ENCODE measurements around the gene ACE. TPM values are rescaled to one million over a fixed set of nuclear protein-coding genes. Genes with fewer than 3 reads are reported as not detected.

The ACE gene
- polyA plus RNA-seq, 3 donors, result 12.2 to 20.3 (median 14.7) TPM

DNA sequence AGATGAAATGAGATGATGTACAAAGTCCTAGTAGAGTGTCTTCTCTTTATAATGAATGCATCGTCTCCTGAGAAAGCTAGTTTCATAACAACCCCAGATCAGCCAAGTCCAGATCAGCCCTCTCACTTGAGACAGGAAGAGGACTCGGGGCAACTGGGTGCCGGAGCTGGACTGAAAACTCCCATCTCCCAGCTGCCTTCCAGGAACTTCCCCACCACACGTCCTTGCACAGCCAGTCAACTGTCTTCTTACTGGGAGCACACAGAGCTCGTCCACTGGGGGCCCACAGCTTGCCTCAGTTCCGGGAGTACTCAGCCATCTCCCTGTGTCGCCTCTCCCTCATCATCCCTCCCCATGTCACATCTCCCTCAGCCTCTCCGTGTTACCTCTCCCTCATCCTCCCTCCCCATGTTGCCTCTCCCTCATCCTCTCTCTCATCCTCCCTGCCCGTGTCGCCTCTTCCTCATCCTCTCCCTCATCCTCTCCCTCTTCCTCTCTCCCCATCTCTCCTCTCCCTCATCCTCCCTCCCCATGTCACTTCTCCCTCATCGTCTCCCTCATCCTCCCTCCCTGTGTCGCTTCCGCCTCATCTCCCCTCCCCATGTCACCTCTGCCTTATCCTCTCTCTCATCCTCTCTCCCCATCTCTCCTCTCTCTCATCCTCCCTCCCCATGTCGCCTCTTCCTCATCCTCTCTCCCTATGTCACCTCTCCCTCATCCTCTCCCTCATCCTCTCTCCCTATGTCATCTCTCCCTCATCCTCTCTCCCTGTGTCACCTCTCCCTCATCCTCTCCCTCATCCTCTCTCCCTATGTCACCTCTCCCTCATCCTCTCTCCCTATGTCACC, 23.9 kb downstream of the ACE start:
- no peak for DNase-seq (ENCODE audit: extremely low read depth in 1 of 11, low read depth in 9 of 11, low spot score in 4 of 11)

DNA sequence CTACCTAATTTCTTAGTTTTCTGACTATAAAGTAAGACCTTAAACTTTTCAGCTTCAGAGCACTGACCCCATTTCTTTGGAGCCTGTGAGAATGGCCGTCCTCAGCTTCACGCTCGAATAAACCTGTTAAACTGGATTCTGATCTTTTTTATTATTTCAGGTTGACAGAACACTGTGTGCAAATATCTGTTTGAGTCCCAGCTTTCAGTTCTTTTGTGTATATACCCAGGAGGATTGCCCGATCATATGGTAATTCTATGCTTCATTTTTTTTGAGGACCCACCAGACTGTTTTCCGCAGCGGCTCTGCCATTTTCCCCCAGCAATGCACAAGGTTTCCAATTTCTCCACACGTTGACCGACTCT, 26.5 kb downstream of the ACE start:
- no peak for DNase-seq (ENCODE audit: extremely low read depth in 1 of 11, low read depth in 9 of 11, low spot score in 4 of 11)

DNA sequence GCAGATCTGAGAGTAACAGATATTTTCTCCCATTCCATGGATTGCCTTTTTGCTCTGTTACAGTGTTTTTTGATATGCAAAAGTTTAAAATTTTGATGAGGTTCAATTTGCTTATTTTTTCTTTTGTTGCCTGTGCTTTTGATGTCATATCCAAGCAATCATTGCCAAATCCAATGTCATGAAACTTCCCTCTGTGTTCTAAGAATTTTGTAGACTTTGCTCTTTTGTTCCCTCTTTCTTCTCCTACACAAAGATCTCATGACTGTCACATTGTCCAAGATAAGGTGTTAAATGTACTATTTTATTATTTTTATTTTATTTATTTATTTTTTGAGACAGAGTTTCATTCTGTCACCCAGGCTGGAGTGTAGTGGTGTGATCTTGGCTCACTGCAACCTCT, 27.4 kb downstream of the ACE start:
- DNase-seq (ENCODE audit: extremely low read depth in 1 of 11, low read depth in 9 of 11, low spot score in 4 of 11), result no peak

DNA sequence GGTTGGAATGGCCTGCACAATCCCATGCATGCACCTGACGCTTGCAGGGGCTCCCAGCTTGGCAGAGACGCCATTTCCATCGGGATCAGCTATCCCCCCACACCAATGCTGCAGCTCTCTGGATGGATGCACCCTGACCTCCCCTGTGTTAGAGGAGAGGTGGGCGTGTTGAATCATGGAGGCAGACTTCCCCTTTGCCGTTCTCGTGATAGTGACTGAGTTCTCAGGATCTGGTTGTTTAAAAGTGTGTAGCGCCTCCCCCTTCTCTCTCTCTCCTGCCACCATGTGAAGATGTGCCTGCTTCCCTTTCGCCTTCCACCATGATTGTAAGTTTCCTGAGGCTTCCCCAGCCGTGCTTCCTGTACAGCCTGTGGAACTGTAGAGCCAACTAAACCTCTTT, 28.5 kb downstream of the ACE start:
- no peak for DNase-seq (ENCODE audit: extremely low read depth in 1 of 11, low read depth in 9 of 11, low spot score in 4 of 11)

DNA sequence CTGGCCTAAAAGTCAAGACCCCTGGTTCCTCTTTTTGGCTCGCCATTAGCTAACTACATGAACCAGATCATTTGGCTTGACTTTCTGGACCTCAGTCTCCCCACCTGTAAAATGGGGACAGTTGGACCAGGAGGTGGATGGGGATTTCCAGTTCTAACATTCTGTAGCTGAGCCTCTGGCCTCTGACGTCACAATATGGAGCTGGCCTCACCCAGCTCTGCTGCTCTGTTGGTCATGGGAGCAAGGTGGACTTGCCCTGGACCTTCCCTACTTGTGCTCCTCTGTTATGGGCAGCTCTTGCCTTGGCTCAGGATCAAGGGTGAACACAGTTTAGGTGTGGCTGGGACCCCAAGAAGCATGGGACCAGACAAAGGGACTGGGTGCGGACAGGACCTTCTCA, 29.8 kb downstream of the ACE start:
- no peak for DNase-seq (ENCODE audit: extremely low read depth in 1 of 11, low read depth in 9 of 11, low spot score in 4 of 11)

DNA sequence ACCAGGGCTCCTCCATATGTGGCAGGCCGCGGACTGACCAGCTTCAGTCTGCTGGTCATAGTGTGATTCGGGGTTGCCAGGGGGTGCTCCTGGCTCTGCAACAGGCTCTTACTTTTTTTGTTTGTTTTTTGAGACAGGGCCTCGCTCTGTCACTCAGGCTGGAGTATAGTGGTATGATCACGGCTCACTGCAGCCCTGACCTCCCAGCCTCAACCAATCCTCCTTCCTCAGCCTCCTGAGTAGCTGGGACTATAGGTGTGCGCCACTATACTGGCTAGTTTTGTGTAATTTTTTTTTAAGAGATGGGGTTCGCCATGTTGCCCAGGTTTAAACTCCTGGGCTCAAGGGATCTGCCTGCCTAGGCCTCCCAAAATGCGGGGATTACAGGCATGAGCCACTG, 34.5 kb downstream of the ACE start:
- DNase-seq (ENCODE audit: extremely low read depth in 1 of 11, low read depth in 9 of 11, low spot score in 4 of 11), result no peak

DNA sequence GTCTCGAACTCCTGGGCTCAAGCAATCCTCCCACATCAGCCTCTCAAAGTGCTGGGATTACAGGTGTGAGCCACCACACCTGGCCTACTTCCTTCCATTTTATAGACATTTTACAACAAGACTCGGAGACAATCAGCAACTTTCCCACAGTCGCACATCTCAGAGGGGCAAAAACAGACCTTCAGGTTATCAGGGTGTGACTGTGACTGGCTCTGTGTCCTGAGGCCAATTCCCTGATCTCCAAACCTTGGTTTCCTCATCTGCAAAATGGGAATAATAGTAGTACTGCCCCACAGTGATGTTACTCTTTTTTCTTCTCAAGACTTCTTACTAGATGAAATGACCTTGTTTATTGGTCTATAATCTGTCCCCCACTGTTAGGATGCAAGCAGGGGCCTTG, 35.5 kb downstream of the ACE start:
- DNase-seq (ENCODE audit: extremely low read depth in 1 of 11, low read depth in 9 of 11, low spot score in 4 of 11), result no peak

DNA sequence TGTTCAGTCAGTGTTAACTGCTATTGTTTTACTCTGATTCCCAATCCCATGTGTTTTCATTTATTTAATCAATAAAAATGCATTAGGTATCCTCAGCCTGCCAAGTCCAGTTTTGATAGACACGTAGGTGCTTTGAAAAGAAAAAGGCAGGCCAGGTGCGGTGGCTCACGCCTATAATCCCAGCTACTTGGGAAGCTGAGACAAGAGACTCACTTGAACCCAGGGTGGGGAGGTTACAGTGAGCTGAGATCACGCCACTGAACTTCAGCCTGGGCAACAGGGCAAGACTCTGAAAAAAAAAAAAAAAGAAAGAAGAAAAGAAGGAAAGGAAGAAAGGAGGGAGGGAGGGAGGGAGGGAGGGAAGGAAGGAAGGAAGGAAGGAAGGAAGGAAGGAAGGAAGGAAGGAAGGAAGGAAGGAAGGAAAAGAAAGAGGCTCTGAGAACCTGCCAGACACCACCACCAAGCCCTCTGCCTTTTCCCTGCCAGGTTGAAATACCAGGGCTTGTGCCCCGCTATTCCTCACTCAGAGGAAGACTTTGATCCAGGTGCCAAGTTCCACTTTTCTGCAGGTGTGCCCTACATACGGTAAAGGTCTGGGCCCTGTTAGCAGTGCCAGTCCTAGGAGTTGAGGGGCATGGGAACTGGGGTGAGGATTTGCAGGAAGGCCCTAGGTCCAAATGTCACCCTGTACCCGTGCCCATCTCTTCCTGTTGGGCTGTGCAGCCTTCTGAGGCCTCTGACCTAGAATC, 36.2 kb downstream of the ACE start:
- DNase-seq (ENCODE audit: extremely low read depth in 1 of 11, low read depth in 9 of 11, low spot score in 4 of 11), result no peak

DNA sequence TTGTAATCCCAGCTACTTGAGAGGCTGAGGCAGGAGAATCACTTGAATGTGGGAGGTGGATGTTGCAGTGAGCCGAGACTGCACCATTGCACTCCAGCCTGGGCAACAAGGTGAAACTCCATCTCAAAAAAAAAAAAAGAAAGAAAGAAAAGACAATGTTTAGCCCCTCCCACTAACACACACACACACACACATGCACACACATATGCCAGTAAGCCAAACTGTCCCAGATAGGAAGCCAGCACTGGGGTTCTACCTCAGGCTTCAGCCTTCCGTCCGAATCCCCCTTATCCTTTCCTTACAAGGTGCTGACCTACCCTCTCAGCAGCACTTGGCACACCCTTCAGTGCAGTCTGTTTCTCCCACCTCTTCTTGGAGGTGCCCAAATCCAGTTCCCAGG, 37.6 kb downstream of the ACE start:
- no peak for DNase-seq (ENCODE audit: extremely low read depth in 1 of 11, low read depth in 9 of 11, low spot score in 4 of 11)

DNA sequence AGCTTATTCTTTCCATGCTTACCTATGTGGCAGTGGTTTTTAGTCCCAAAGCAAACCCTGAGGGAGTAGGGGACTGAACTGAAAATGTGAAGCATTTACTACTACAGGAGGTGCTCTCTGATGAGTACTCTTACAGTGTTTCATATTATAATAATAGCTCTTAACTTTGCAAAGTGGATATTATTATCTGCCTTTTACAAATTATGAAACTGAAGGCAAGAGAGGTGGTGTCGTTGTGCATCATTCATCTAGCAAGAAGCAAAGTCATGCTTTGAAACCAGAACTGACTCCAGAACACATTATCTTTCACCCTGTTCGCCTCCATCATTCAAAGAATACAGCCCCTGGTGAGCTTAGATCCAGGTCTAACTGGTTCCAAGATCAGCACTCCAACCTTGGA, 38.1 kb downstream of the ACE start:
- no peak for DNase-seq (ENCODE audit: extremely low read depth in 1 of 11, low read depth in 9 of 11, low spot score in 4 of 11)

DNA sequence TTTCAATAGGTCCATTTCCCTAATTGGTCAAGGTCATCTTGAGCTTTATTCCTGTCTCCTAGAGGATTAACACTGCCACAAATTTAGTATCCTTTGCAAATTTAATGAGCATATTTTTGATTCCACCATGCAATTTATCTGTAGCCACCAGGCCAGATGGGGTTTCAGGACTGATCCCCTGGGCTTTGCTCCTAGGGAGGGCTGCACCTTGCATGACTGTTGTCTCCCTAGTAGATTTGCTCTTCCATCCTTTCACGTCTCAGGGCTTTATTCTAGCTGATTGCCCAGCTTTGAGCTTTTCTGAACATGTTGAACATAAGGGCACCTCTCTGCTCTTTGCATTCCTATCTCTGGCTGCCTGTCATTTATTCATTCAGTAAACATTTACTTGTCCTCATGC, 38.6 kb downstream of the ACE start:
- no peak for DNase-seq (ENCODE audit: extremely low read depth in 1 of 11, low read depth in 9 of 11, low spot score in 4 of 11)

DNA sequence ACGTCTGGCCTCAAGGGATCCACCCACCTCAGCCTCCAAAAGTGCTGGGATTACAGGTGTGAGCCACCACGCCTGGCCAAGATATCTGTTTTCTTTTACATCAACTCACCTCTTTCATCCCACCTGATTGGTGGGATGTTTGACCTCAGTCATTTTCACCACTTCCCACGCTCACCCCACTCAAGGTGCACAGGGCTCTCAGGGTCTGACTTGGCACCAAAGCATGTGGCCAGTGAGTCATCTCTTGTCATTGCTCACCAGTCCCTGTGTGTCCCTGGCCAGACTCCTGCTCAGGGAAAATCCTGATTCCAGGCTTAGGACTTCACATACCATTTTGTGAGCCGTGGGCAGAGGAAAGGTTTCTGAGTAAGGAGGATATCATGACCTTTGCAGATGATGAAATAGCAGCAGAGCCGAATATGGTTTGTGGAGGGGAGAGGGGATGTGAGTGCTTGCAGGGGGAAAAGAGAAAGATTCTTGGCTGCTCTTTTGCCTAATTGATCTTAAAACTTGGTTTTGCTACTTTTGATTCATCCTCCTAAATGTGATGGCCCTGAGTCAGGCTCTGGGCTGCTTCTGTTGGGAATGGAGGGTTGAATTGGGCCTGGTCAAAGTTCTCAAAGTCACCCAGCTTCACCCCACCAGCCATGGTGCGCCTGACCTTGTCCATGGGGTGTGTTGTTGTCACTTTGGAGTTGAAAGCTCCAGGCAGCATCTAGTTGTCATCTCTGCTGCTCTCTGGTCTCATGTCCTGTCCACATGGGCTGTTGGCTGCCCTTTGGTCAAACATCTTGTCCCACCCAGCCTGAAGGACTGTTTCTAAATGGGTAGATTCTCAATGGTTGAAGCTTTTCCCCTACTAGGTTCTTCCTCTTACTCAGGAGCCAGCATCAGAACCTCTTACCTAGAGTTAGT, 40.3 kb downstream of the ACE start:
- DNase-seq (ENCODE audit: extremely low read depth in 1 of 11, low read depth in 9 of 11, low spot score in 4 of 11), result no peak

DNA sequence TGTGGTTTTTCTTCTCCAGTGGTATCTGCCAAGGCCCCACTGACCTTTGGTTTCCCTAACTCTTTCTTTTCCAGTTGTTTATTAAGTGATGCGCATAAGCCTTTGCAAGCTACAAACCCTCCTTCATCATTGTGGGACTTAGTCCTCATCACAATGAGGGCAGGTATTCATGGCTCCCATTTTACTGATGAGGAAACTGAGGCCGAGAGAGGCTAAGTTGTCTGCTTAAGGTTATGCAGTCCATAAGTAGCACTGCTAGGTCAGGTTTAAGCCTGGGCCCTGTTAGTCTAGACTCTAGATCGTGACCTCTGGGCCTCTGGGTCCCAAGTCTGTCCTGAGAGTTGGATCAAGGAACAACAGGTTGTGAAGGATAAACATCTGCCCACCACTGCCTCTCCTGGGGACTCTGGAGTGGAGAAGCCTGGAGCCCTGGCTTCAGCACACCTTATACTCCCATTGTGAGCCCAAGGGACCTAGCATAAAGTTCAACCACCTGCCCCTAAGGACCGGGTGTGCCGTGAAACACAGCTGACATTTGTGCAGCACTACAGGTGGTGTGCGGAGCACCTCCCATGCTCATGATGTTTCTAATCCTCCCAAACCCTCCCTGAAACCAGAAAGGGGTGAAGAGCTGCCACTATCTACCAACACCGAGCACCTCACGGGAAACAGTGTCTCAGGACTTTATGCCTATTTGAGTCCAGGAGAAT, 41.1 kb downstream of the ACE start:
- DNase-seq (ENCODE audit: extremely low read depth in 1 of 11, low read depth in 9 of 11, low spot score in 4 of 11), result no peak

DNA sequence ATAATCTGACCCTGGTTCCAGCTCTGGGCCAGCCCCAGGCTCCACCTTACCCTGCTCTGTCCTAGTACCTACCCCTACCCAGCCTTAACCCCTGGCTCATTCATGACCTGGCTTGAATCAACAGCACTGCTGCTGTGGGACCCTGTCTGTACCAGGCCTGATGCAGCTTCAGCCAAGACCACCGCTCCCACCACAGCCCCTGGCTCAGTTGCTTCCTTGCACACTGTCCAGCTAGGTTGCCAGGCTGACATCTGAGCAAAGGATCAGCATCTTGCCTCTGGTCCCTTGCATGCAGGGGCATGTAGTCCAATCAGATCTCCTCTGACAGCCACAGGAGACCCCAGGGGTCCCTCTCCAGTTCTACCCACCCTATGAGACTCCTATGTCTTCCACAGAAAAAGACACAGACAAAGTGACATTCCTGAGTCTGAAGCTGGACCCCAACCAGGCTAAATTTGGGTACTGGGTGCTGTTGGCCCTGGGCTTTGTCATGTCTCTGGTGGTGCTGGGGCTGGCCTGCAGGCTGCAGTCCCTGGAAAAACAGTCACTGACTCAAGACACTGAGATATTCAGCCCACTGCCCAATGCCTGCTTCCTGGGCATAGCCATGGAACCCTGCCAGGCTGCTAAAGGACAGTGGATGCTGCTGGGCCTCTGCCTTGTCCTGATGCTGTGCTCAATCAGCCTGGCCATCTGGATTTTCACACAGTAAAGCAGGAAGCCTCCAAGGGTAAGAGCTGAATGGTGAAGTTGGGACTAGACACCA, 42.4 kb downstream of the ACE start:
- DNase-seq (ENCODE audit: extremely low read depth in 1 of 11, low read depth in 9 of 11, low spot score in 4 of 11), result no peak

DNA sequence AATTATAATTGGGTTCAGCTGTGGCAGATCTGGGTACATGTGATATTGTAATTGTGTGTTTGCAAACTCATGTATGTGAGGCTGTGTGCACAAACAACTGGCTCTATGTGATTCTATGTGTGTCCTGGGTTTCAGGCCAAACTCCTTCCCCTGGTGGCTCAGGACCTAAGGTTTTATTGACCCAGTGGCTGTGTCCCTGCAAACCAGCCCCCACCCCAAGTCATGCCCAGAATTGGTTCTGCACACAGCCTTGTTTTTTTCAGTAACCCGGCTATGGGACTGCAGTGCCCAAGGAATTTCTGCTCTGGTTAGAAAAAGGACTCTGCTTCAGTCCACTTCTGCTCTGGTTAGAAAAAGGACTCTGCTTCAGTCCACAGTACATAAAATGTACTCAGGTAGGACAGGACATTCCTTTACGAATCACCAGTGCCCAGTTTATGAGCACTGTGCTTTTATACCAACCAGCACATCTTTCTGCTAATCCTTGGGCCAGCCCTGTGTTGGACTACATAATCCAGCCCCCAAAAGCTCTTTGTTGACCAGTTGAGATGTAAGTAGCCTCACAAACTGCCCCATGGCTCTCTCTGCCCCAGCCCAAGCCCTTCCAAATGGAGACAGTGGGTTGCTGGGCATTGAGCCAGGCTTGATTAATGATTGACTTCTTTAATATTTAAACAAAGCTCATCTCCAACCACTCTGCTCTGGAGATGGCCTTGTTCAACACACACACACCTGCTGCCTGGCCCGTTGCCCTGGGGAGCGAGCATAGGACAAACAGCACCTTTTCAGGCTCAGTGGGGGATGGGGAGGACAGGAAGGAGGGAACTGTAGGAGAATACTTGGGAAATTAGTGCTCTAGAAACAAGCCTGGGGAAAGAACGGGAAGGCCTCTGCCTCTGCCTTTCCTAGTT, 43.4 kb downstream of the ACE start:
- DNase-seq (ENCODE audit: extremely low read depth in 1 of 11, low read depth in 9 of 11, low spot score in 4 of 11), result peak in 2 of 11 donors; percentile 38 to 75

DNA sequence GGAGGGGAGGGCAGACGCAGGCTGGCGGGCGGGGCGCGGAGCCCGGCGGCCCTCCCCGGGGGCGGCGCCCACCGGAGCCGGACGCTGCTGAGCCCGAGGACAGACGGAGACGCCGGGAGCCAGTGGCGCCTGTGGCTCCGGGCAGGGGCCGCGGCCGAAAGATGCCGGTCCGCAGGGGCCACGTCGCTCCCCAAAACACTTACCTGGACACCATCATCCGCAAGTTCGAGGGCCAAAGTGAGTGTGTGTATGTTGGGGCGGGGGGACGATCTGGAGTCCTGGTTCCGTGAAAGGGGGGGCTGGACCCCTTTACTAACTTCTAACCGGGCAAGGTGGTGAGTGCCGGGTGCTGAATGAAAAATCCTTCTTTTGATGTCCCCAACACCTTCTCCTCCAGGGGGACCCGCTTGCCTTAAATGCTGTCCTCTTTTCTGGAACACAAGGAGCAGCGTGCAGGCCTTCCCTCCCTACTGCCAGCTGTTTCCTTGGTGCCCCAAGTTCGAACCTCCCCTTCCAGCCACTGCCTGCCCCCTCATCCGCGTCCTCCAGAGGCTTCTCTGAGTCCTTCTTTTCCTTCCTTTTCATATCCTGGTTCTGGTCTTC, 46.5 kb downstream of the ACE start, which contains the start of gene KCNH6:
KCNH6 (plus strand) TSS at position 106 of the 603 bp plus-strand sequence; CDS start at position 162, 56 bp downstream.
- no peak for DNase-seq (ENCODE audit: extremely low read depth in 1 of 11, low read depth in 9 of 11, low spot score in 4 of 11)

DNA sequence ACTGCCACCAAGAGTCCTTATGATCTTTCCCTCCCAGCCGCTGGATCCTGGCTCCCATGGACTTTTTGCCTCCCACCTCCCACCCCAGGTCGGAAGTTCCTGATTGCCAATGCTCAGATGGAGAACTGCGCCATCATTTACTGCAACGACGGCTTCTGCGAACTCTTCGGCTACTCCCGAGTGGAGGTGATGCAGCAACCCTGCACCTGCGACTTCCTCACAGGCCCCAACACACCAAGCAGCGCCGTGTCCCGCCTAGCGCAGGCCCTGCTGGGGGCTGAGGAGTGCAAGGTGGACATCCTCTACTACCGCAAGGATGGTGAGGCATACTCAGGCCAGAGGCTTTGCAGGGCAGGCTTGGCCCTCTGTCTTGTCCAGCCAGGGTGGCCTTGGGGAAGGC, 47.2 kb downstream of the ACE start:
- DNase-seq (ENCODE audit: extremely low read depth in 1 of 11, low read depth in 9 of 11, low spot score in 4 of 11), result no peak
